Measurements from ENCODE around the gene RAB37. TPM values are rescaled to one million over a fixed set of nuclear protein-coding genes. Genes with fewer than 3 reads are reported as not detected.

The RAB37 gene
- total and polyA plus RNA-seq, 2 of the 8 experiments (the other 6 are each of a cell fraction or from before 2014, with no cell fraction given): 5.5 to 6.1 TPM

DNA sequence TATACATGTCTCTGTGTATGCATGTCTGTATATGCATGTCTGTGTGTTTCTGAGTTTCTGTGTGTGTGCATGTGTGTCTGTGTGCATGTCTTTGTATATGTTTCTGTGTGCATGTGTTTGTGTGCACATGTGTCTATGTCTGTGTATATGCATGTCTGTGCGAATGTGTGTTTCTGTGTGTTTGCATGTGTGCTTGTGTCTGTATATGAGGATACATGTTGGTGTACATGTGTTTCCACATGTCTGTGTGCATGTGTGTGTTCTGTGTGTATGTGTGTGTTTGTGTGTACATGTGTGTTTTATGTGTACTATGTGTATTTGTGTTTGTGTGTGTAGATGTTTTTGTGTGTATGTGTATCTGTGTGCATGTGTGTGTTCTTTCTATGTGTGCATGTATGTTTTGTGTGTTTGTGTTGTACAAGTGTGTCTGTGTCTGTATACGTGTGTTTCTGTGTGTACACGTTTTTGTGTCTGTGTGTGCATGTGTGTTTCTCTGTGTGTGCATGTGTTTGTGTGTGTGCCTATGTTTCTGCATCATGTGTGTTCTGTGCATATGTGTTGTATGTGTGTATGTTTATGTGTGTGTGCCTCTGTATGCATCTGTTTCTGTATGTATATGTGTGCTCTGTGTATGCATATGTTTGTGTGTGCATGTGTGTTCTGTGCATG, 8.9 kb upstream of the RAB37 start:
- H4K5ac ChIP-seq (ENCODE audit: insufficient read length, low read depth, low read length): no peak overlapping the region
- no peak overlapping the region for H2BK120ac ChIP-seq (replicated peaks; ENCODE audit: low read depth, low read length)
- H2BK5ac ChIP-seq (ENCODE audit: low read depth, low read length): no peak overlapping the region
- H3K9ac ChIP-seq (replicated peaks in 1 of 4; ENCODE audit: extremely low read depth in 1 of 4, low read depth in 3 of 4, low read length in 3 of 4): peak overlapping the region in 1 of 4 experiments; percentile 6; a peak in 1 of 7 replicates
- peaks cover 0 to 3% of the 10 kb centered on the region in 2 experiments for H4K20me1 ChIP-seq (replicated peaks in 1 of 2; ENCODE audit: control insufficient read depth in 1 of 2, insufficient read depth in 2 of 2, low read length in 2 of 2)
- H4K91ac ChIP-seq (replicated peaks; ENCODE audit: insufficient read length, low read length): no peak overlapping the region
- H3K27me3 ChIP-seq (replicated peaks in 1 of 4; ENCODE audit: control insufficient read depth in 3 of 4, extremely low read depth in 1 of 4, insufficient read depth in 3 of 4, low read length in 3 of 4): no peaks in the 10 kb centered on the region; a peak in 3 of 7 replicates
- CTCF ChIA-PET (ENCODE audit: partially characterized antibody): no interaction called here
- no peaks in the 10 kb centered on the region for H3K4me1 ChIP-seq (replicated peaks in 1 of 4; ENCODE audit: control insufficient read depth in 3 of 4, insufficient read depth in 4 of 4, low read length in 3 of 4)
- peak overlapping the region; percentile 3; the same call in 1 of the 2 replicates for H2BK20ac ChIP-seq (ENCODE audit: low read length)
- no peak overlapping the region for H2AFZ ChIP-seq (ENCODE audit: low read length)
- FAIRE-seq (no peak), DNase-seq (ENCODE audit: low read depth in 1 of 2, low spot score in 2 of 2) (no peak)
- no peak overlapping the region for H2BK15ac ChIP-seq (ENCODE audit: low read length)
- peaks cover 11% of the 10 kb centered on the region for H3K23me2 ChIP-seq (ENCODE audit: low read depth, low read length)
- peaks cover 3% of the 10 kb centered on the region; the same call in 1 of the 2 replicates for H3K79me1 ChIP-seq (ENCODE audit: low read depth, low read length)
- H3K4ac ChIP-seq (replicated peaks; ENCODE audit: insufficient read length, low read depth, low read length): no peak overlapping the region
- H3K36me3 ChIP-seq (ENCODE audit: control insufficient read depth in 2 of 4, insufficient read depth in 4 of 4, low read length in 3 of 4): no peaks in the 10 kb centered on the region
- H3K79me2 ChIP-seq (ENCODE audit: control insufficient read depth in 1 of 2, insufficient read depth in 2 of 2, low read length in 2 of 2): no peaks in the 10 kb centered on the region
- H3K27ac ChIP-seq (ENCODE audit: low read depth, low read length): no peak overlapping the region
- no peak overlapping the region for H3K18ac ChIP-seq (ENCODE audit: extremely low read depth, low read length)
- H2BK12ac ChIP-seq (ENCODE audit: low read depth, low read length): no peak overlapping the region
- H3K56ac ChIP-seq (replicated peaks; ENCODE audit: insufficient read length, low read depth, low read length): no peak overlapping the region
- no peak overlapping the region for H4K8ac ChIP-seq (ENCODE audit: extremely low read depth, insufficient read depth, low read length)
- H3K9me3 ChIP-seq (ENCODE audit: insufficient read depth in 2 of 2, low read depth in 1 of 2, low read length in 1 of 2): peaks cover 0 to 9% of the 10 kb centered on the region in 2 experiments; a peak in 1 of 4 replicates
- no peak overlapping the region for H3K14ac ChIP-seq (ENCODE audit: insufficient read length)
- POLR2A ChIA-PET (ENCODE audit: partially characterized antibody): no interaction called here
- no peak overlapping the region for H3K23ac ChIP-seq (ENCODE audit: insufficient read length)
- no peak overlapping the region for H3K4me2 ChIP-seq (ENCODE audit: insufficient read depth in 1 of 2, low read depth in 2 of 2, low read length in 2 of 2)
- 85% methylated on average over 3 of the region's 3 CpGs; no CpG with 5 or more reads in 1 of the 2 experiments for WGBS, 2 experiments (ENCODE audit: extremely low coverage in 1 of 2, insufficient coverage in 1 of 2, insufficient read length in 1 of 2, insufficient replicate concordance in 2 of 2, low coverage in 1 of 2, low lambda C conversion rate in 2 of 2, missing lambda C conversion rate in 1 of 2)
- H3K4me3 ChIP-seq (ENCODE audit: extremely low read depth in 1 of 4, insufficient read depth in 2 of 4, low read depth in 3 of 4, low read length in 4 of 4): no peak overlapping the region
- 0 out of 2 replicates have a peak overlapping the region, but pooled peaks have one; percentile 26 for H2AK5ac ChIP-seq (ENCODE audit: low read depth, low read length)
- no peak for TF ChIP-seq BRCA1 (IDR thresholded peaks at IDR 0.05; ENCODE audit: low read depth, low read length)
- TF ChIP-seq SP4 (IDR thresholded peaks at IDR 0.05; ENCODE audit: low read length): no peak
- no peak for TF ChIP-seq CREB1 (IDR thresholded peaks at IDR 0.05)
- no peak for TF ChIP-seq EGR1 (IDR thresholded peaks at IDR 0.05; ENCODE audit: borderline replicate concordance, low read depth, low read length)

All from H1 (cell line).